Gastroesophageal sphincter (tissue), 3 donors: ENCODE measurements around the gene CARHSP1.

ENCODE experiments used
- EP300 ChIP-seq: sonication (generic); formaldehyde crosslinking; IDR thresholded peaks from one replicate; pipeline ENCODE4 v1.6.1; 2017; ENCODE audit warnings: antibody characterized with exemption, mild to moderate bottlenecking
- POLR2A ChIP-seq, 2 donors: fragments of 450-650 bp; IDR thresholded peaks; one replicate each; pipeline ENCODE4 v1.6.1; 2017; ENCODE audit warnings: antibody characterized with exemption in 2 of 2, mild to moderate bottlenecking in 2 of 2, moderate library complexity in 1 of 2
- TF ChIP-seq, protein P1 (sequence below), 4 experiments: fragments of 200-600 bp in 2 of 4; fragments of 450-650 bp in 2 of 4; sonication (generic) in 1 of 4; IDR thresholded peaks; one replicate each; pipeline ENCODE4 v1.5.1; 2017 to 2019; ENCODE audit warnings: antibody characterized with exemption in 4 of 4, mild to moderate bottlenecking in 2 of 4, moderate library complexity in 2 of 4

DNA sequence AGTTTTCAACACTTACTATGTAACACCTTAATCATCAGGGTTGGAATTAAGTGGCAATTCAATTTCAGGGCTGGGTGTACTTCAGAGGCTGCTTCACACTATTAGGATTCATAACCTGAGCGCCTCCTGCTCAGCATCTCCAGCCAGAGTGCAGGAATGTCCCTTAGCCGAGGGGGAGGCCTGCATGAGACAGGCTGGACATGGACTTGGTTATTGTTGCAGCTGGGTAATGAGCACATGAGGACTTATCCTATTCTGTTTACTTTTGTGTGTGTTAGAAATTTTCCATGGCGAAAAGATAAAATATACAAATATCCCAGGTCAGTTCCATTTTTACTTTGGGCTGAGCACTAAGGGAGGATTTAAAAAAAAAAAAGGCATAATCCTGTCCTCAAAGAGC is 60.8 kb downstream of the CARHSP1 start:
- TF ChIP-seq EP300 (no peak), POLR2A (IDR thresholded peaks at IDR 0.05) (no peak)
- TF ChIP-seq, protein P1, sequence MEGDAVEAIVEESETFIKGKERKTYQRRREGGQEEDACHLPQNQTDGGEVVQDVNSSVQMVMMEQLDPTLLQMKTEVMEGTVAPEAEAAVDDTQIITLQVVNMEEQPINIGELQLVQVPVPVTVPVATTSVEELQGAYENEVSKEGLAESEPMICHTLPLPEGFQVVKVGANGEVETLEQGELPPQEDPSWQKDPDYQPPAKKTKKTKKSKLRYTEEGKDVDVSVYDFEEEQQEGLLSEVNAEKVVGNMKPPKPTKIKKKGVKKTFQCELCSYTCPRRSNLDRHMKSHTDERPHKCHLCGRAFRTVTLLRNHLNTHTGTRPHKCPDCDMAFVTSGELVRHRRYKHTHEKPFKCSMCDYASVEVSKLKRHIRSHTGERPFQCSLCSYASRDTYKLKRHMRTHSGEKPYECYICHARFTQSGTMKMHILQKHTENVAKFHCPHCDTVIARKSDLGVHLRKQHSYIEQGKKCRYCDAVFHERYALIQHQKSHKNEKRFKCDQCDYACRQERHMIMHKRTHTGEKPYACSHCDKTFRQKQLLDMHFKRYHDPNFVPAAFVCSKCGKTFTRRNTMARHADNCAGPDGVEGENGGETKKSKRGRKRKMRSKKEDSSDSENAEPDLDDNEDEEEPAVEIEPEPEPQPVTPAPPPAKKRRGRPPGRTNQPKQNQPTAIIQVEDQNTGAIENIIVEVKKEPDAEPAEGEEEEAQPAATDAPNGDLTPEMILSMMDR (IDR thresholded peaks at IDR 0.05) = no peak
